ENCODE results near the gene ABCA12. TPM values are rescaled to one million over a fixed set of nuclear protein-coding genes. Genes with fewer than 3 reads are reported as not detected.

ABCA12 gene
- total and polyA plus RNA-seq, 10 of the 15 experiments (the other 5 are each of a cell fraction or from before 2014, with no cell fraction given): 1.2 to 12.1 (median 6.0) TPM

- ChIA-PET POLR2A (no interaction called here), RAD21 (ENCODE audit: unreplicated experiment) (no interaction called here)
- 80% methylated on average over 6 of the region's 6 CpGs for WGBS (ENCODE audit: insufficient coverage, insufficient replicate concordance, low lambda C conversion rate, missing lambda C conversion rate)
These were observed 39.6 kb downstream of the ABCA12 start for GRCh38 chr2:215098875-215099274.

More at GRCh38 chr2:215098875-215099274, 39.6 kb downstream of the ABCA12 start:
- H3K27me3 ChIP-seq (replicated peaks in 1 of 2; ENCODE audit: control insufficient read depth in 2 of 2, insufficient read depth in 2 of 2, low read length in 1 of 2): no peaks in the 10 kb centered on the region
- SMC1A ChIA-PET (ENCODE audit: uncharacterized antibody, unreplicated experiment): no interaction called here
- H3K79me2 ChIP-seq (ENCODE audit: control insufficient read depth, insufficient read depth, low read length): no peaks in the 10 kb centered on the region
- TF ChIP-seq, protein P1, sequence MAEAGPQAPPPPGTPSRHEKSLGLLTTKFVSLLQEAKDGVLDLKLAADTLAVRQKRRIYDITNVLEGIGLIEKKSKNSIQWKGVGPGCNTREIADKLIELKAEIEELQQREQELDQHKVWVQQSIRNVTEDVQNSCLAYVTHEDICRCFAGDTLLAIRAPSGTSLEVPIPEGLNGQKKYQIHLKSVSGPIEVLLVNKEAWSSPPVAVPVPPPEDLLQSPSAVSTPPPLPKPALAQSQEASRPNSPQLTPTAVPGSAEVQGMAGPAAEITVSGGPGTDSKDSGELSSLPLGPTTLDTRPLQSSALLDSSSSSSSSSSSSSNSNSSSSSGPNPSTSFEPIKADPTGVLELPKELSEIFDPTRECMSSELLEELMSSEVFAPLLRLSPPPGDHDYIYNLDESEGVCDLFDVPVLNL (IDR thresholded peaks at IDR 0.05; ENCODE audit: low read depth, low read length): no peak
- TF ChIP-seq ZNF24 (IDR thresholded peaks at IDR 0.05): no peak
- TF ChIP-seq, protein P2, sequence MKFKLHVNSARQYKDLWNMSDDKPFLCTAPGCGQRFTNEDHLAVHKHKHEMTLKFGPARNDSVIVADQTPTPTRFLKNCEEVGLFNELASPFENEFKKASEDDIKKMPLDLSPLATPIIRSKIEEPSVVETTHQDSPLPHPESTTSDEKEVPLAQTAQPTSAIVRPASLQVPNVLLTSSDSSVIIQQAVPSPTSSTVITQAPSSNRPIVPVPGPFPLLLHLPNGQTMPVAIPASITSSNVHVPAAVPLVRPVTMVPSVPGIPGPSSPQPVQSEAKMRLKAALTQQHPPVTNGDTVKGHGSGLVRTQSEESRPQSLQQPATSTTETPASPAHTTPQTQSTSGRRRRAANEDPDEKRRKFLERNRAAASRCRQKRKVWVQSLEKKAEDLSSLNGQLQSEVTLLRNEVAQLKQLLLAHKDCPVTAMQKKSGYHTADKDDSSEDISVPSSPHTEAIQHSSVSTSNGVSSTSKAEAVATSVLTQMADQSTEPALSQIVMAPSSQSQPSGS (IDR thresholded peaks at IDR 0.05; ENCODE audit: low read length): no peak
- no peak for TF ChIP-seq GATAD2B (conservative IDR thresholded peaks at IDR 0.05; ENCODE audit: low read depth)
- no peak for TF ChIP-seq STAT1 (conservative IDR thresholded peaks at IDR 0.05)
- TF ChIP-seq NR2C1 (IDR thresholded peaks at IDR 0.05): no peak
- TF ChIP-seq RAD51 (IDR thresholded peaks at IDR 0.05): no peak
- TF ChIP-seq, protein P3, sequence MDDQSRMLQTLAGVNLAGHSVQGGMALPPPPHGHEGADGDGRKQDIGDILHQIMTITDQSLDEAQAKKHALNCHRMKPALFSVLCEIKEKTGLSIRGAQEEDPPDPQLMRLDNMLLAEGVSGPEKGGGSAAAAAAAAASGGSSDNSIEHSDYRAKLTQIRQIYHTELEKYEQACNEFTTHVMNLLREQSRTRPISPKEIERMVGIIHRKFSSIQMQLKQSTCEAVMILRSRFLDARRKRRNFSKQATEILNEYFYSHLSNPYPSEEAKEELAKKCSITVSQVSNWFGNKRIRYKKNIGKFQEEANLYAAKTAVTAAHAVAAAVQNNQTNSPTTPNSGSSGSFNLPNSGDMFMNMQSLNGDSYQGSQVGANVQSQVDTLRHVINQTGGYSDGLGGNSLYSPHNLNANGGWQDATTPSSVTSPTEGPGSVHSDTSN (IDR thresholded peaks at IDR 0.05; ENCODE audit: insufficient replicate concordance, low read depth, low read length): no peak
- TF ChIP-seq SRF (IDR thresholded peaks at IDR 0.05; ENCODE audit: low read depth in 2 of 2, low read length in 2 of 2): no peak
- TF ChIP-seq MYB (IDR thresholded peaks at IDR 0.05; ENCODE audit: borderline replicate concordance, low read depth, low read length): no peak
- TF ChIP-seq TCF3 (IDR thresholded peaks at IDR 0.05; ENCODE audit: borderline replicate concordance, insufficient read depth, low read depth, low read length): no peak
- TF ChIP-seq E2F8 (IDR thresholded peaks at IDR 0.05; ENCODE audit: low read depth, partially characterized antibody): no peak
- no peak overlapping the region for H2AFZ ChIP-seq (ENCODE audit: control insufficient read depth, low read depth, low read length)
- H3K27ac ChIP-seq (ENCODE audit: control insufficient read depth, insufficient read depth): no peak overlapping the region
- DNase-seq (ENCODE audit: low read depth, low spot score) (no peak), ATAC-seq (no peak), FAIRE-seq (no peak)
- no peak overlapping the region for H3K9ac ChIP-seq (ENCODE audit: control insufficient read depth, insufficient read depth, low read length)
- in situ Hi-C loops (cut with MboI): no loop called here
- no peaks in the 10 kb centered on the region for H4K20me1 ChIP-seq (ENCODE audit: control insufficient read depth, insufficient read depth)
- H3K4me1 ChIP-seq (ENCODE audit: control insufficient read depth, insufficient read depth, low read length): no peaks in the 10 kb centered on the region
- peaks cover 3% of the 10 kb centered on the region; the same call in 2 of the 3 replicates for H3K9me3 ChIP-seq (replicated peaks; ENCODE audit: control insufficient read depth, insufficient read depth, low read length)
- no TSS peak for BruUV-seq (replicated peaks)
- CTCF ChIA-PET: interaction anchor here (1.0 kb wide), 1 partner anchor 11 kb away, joined by 4 read pairs; no protein-coding TSS in a partner anchor
- H3K36me3 ChIP-seq (ENCODE audit: control insufficient read depth in 2 of 2, insufficient read depth in 2 of 2, low read length in 1 of 2): no peaks in the 10 kb centered on the region
- intact Hi-C loops (cut with micrococcal nuclease; ENCODE audit: unreplicated experiment): no loop called here
- no peak overlapping the region for H3K4me2 ChIP-seq (ENCODE audit: control insufficient read depth, insufficient read depth)
- H3K4me3 ChIP-seq: no peak overlapping the region
